H9 (cell line): ENCODE measurements around the gene PAFAH1B1. TPM values are rescaled to one million over a fixed set of nuclear protein-coding genes. Genes with fewer than 3 reads are reported as not detected.

Experiments used
- DNase-seq: peaks from one replicate; pipeline ENCODE4 v3.0.0-alpha.2; 2017
- H2AFZ ChIP-seq: one replicate; pipeline ENCODE4 v1.6.1; 2013; ENCODE audit warnings: mild to moderate bottlenecking, low read length, control low read depth, moderate library complexity
- H2AK5ac ChIP-seq: 2 replicates; pipeline ENCODE4 v1.6.1; 2013; ENCODE audit warnings: low read length, control low read depth, mixed read lengths; ENCODE audit not compliant: insufficient read length
- H2BK120ac ChIP-seq: one replicate; pipeline ENCODE4 v1.6.1; 2013; ENCODE audit warnings: low read depth, mild to moderate bottlenecking, low read length, control low read depth, inconsistent platforms; ENCODE audit not compliant: poor library complexity, severe bottlenecking
- H2BK12ac ChIP-seq: 2 replicates; pipeline ENCODE4 v1.6.1; 2013; ENCODE audit warnings: low read length, control low read depth, mixed read lengths, low read depth; ENCODE audit not compliant: insufficient read length
- H2BK15ac ChIP-seq: 2 replicates; pipeline ENCODE4 v1.6.1; 2013; ENCODE audit warnings: low read depth, low read length, control low read depth
- H2BK20ac ChIP-seq: one replicate; pipeline ENCODE4 v1.6.1; 2013; ENCODE audit warnings: low read depth, mild to moderate bottlenecking, low read length, control low read depth, inconsistent platforms; ENCODE audit not compliant: poor library complexity, severe bottlenecking
- H2BK5ac ChIP-seq: 2 replicates; pipeline ENCODE4 v1.6.1; 2013; ENCODE audit warnings: low read length, control low read depth, mixed read lengths; ENCODE audit not compliant: insufficient read length
- H3K14ac ChIP-seq: 2 replicates; pipeline ENCODE4 v1.6.1; 2013; ENCODE audit warnings: low read length, control low read depth; ENCODE audit not compliant: insufficient read depth
- H3K18ac ChIP-seq: 2 replicates; pipeline ENCODE4 v1.6.1; 2013; ENCODE audit warnings: low read depth, mild to moderate bottlenecking, mixed read lengths, low read length, control low read depth; ENCODE audit not compliant: insufficient read length
- H3K23ac ChIP-seq: 2 replicates; pipeline ENCODE4 v1.6.1; 2013; ENCODE audit warnings: low read length, control low read depth, mixed read lengths, low read depth; ENCODE audit not compliant: insufficient read length
- H3K23me2 ChIP-seq: 2 replicates; pipeline ENCODE4 v1.6.1; 2013; ENCODE audit warnings: low read depth, mild to moderate bottlenecking, mixed read lengths, low read length, control low read depth; ENCODE audit not compliant: insufficient read length, poor library complexity, severe bottlenecking
- H3K27ac ChIP-seq: 2 replicates; pipeline ENCODE4 v1.5.1; 2013; ENCODE audit warnings: low read length, control low read depth, mixed read lengths, low read depth; ENCODE audit not compliant: insufficient read length
- H3K27me3 ChIP-seq: 2 replicates; pipeline ENCODE4 v1.6.1; 2013; ENCODE audit warnings: low read length, control low read depth, inconsistent platforms; ENCODE audit not compliant: insufficient read depth
- H3K4ac ChIP-seq: 2 replicates; pipeline ENCODE4 v1.6.1; 2013; ENCODE audit warnings: low read depth, mild to moderate bottlenecking, control low read depth, inconsistent platforms, low read length, moderate library complexity
- H3K4me1 ChIP-seq: 2 replicates; pipeline ENCODE4 v1.6.1; 2013; ENCODE audit warnings: low read length, control low read depth, inconsistent platforms; ENCODE audit not compliant: insufficient read depth
- H3K4me2 ChIP-seq: 2 replicates; pipeline ENCODE4 v1.6.1; 2013; ENCODE audit warnings: low read length, control low read depth, mixed read lengths; ENCODE audit not compliant: insufficient read length, insufficient read depth
- H3K56ac ChIP-seq: 2 replicates; pipeline ENCODE4 v1.6.1; 2013; ENCODE audit warnings: low read depth, mild to moderate bottlenecking, mixed read lengths, low read length, control low read depth; ENCODE audit not compliant: insufficient read length
- H3K79me1 ChIP-seq: 2 replicates; pipeline ENCODE4 v1.6.1; 2013; ENCODE audit warnings: low read depth, mild to moderate bottlenecking, moderate library complexity, low read length, control low read depth, inconsistent platforms; ENCODE audit not compliant: insufficient read depth, poor library complexity, severe bottlenecking
- H3K79me2 ChIP-seq: 2 replicates; pipeline ENCODE4 v1.6.1; 2013; ENCODE audit warnings: low read length, control low read depth, inconsistent platforms; ENCODE audit not compliant: insufficient read depth
- H3K9ac ChIP-seq: 2 replicates; pipeline ENCODE4 v1.6.1; 2013; ENCODE audit warnings: low read length, control low read depth, mixed read lengths; ENCODE audit not compliant: insufficient read length; ENCODE audit errors: extremely low read depth
- H3K9me3 ChIP-seq: one replicate; pipeline ENCODE4 v1.6.1; 2013; ENCODE audit warnings: low read depth, low read length, inconsistent platforms; ENCODE audit not compliant: control insufficient read depth
- H3T11ph ChIP-seq: one replicate; pipeline ENCODE4 v1.6.1; 2013; ENCODE audit warnings: mild to moderate bottlenecking, low read length, control low read depth, inconsistent platforms
- H4K20me1 ChIP-seq: one replicate; pipeline ENCODE4 v1.6.1; 2013; ENCODE audit not compliant: control insufficient read depth, insufficient read length, insufficient read depth
- H4K5ac ChIP-seq: 2 replicates; pipeline ENCODE4 v1.6.1; 2013; ENCODE audit warnings: low read depth, mild to moderate bottlenecking, mixed read lengths, low read length, control low read depth; ENCODE audit not compliant: insufficient read length
- H4K8ac ChIP-seq: replicated peaks from 2 replicates; pipeline ENCODE4 v1.6.1; 2013; ENCODE audit warnings: low read length, control low read depth, mixed read lengths, low read depth; ENCODE audit not compliant: insufficient read length
- H4K91ac ChIP-seq: 2 replicates; pipeline ENCODE4 v1.6.1; 2013; ENCODE audit warnings: low read depth, mild to moderate bottlenecking, moderate library complexity, mixed read lengths, low read length, control low read depth; ENCODE audit not compliant: insufficient read length
- H3K27ac Mint-ChIP-seq, 3 experiments: 2 replicates in 2 of 3; 3 replicates in 1 of 3; pipeline ENCODE4 v1.8.0; 2020 to 2021; ENCODE audit warnings: mixed read lengths in 3 of 3, mild to moderate bottlenecking in 1 of 3, moderate library complexity in 1 of 3
- H3K27me3 Mint-ChIP-seq: 2 replicates; pipeline ENCODE4 v1.8.0; 2021; ENCODE audit warnings: low read depth, mild to moderate bottlenecking, moderate library complexity, mixed read lengths
- H3K36me3 Mint-ChIP-seq, 3 experiments: 2 replicates in 2 of 3; 3 replicates in 1 of 3; pipeline ENCODE4 v1.8.0; 2020 to 2021; ENCODE audit warnings: low read depth in 3 of 3, mixed read lengths in 3 of 3; ENCODE audit not compliant: insufficient read depth in 1 of 3
- H3K4me1 Mint-ChIP-seq, 2 experiments: 2 replicates each; pipeline ENCODE4 v1.8.0; 2020; ENCODE audit warnings: mixed read lengths in 2 of 2
- H3K4me3 Mint-ChIP-seq, 2 experiments: 2 replicates in 1 of 2; 3 replicates in 1 of 2; pipeline ENCODE4 v1.8.0; 2020 to 2021; ENCODE audit warnings: mild to moderate bottlenecking in 2 of 2, mixed read lengths in 2 of 2, moderate library complexity in 1 of 2
- H3K9me3 Mint-ChIP-seq, 2 experiments: 2 replicates in 1 of 2; 3 replicates in 1 of 2; pipeline ENCODE4 v1.8.0; 2020; ENCODE audit warnings: mild to moderate bottlenecking in 2 of 2, mixed read lengths in 2 of 2, moderate library complexity in 1 of 2
- WGBS: extraction: QIAGEN DNeasy Blood & Tissue Kit; methylation state at CpG from one replicate; pipeline ENCODE4 v1.1.7; 2013; ENCODE audit warnings: missing lambda C conversion rate, low lambda C conversion rate, mixed read lengths; ENCODE audit not compliant: insufficient read length; ENCODE audit errors: extremely low coverage; 5-methylcytosine and 5-hydroxymethylcytosine counted together
- total RNA-seq: library from RNA; stranded (reverse); gene quantifications from 2 replicates; pipeline ENCODE4 v1.2.1, GENCODE V29; 2021
- TF ChIP-seq, protein P1 (sequence below): fragments of 200-600 bp; sonication (generic); conservative IDR thresholded peaks from 3 replicates; pipeline ENCODE4 v1.8.0; 2021; ENCODE audit warnings: antibody characterized with exemption, mild to moderate bottlenecking

The PAFAH1B1 gene
- total RNA-seq, 1 experiment from 2014 or later, result 134 TPM

DNA sequence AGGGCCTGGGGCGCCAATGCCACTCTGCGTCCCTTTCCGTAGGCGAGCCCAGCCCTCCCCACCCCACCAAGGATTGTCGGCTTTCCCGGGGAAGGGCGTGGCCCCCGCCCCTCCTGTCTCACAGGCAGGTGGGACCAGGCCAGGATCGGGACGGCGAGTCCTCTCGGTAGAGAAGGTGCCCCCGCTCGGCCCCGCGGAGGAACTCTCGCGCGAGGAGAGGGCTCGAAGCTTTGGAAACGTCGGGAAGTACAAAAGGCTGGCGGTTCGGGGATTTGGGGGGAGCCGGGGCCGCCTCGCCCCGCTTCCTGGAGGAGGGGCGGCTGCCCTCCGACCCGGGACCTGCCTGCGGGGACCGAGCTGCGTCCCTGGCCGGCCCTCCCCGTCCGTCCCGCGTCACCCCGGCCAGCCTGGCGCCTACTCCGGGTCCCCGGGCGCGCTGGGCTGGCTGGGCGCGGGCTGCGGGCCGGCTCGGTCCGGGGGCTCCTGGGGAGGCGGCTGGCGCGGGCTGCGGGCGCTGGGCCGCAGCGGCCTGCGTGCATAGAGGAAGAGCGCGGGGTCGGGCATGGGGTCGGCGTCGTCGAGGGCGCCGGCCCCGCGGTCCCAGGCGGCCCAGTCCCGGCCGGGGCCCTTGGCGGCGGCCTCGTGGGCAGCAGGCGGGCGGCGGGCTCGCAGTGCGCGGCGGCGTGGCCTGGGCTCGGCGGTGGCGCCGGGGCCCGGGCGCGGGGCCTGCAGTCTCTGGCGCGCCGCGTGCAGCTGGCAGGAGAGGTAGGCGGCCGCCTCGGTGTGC, 130.7 kb downstream of the PAFAH1B1 start:
- Mint-ChIP-seq H3K4me3 (peak overlapping the region; percentile 73 to 77; a peak in 4 of 5 replicates), H3K9me3 (no peaks in the 10 kb centered on the region), H3K4me1 (peaks cover 13 to 45% of the 10 kb centered on the region in 2 experiments), H3K27me3 (peaks cover 9% of the 10 kb centered on the region), H3K27ac (0 out of 7 replicates have a peak overlapping the region, but pooled peaks of 1 of the 3 experiments have one; percentile 79), H3K36me3 (peaks cover 2 to 14% (median 9%) of the 10 kb centered on the region in 3 experiments; a peak in 5 of 7 replicates)
- Histone ChIP-seq H3K27me3 (no peaks in the 10 kb centered on the region), H4K20me1 (no peaks in the 10 kb centered on the region), H2BK12ac (no peak overlapping the region), H2BK15ac (no peak overlapping the region), H3K4me1 (peaks cover 6% of the 10 kb centered on the region; the same call in 1 of the 2 replicates), H3K23me2 (peaks cover 3% of the 10 kb centered on the region), H3K9me3 (no peaks in the 10 kb centered on the region), H3K23ac (no peak overlapping the region), H2AFZ (no peak overlapping the region), H2BK5ac (no peak overlapping the region), H3K9ac (no peak overlapping the region), H3K18ac (peak overlapping the region; percentile 15), H3K56ac (no peak overlapping the region), H4K91ac (no peak overlapping the region), H2AK5ac (no peak overlapping the region), H3K79me2 (no peaks in the 10 kb centered on the region), H2BK20ac (no peak overlapping the region), H3K79me1 (no peaks in the 10 kb centered on the region), H3K4me2 (peak overlapping the region; percentile 72), H3T11ph (no peak overlapping the region), H2BK120ac (no peak overlapping the region), H3K14ac (peak overlapping the region; percentile 81), H4K8ac (no peak overlapping the region), H4K5ac (no peak overlapping the region), H3K27ac (no peak overlapping the region), H3K4ac (no peak overlapping the region)
- TF ChIP-seq, protein P1, sequence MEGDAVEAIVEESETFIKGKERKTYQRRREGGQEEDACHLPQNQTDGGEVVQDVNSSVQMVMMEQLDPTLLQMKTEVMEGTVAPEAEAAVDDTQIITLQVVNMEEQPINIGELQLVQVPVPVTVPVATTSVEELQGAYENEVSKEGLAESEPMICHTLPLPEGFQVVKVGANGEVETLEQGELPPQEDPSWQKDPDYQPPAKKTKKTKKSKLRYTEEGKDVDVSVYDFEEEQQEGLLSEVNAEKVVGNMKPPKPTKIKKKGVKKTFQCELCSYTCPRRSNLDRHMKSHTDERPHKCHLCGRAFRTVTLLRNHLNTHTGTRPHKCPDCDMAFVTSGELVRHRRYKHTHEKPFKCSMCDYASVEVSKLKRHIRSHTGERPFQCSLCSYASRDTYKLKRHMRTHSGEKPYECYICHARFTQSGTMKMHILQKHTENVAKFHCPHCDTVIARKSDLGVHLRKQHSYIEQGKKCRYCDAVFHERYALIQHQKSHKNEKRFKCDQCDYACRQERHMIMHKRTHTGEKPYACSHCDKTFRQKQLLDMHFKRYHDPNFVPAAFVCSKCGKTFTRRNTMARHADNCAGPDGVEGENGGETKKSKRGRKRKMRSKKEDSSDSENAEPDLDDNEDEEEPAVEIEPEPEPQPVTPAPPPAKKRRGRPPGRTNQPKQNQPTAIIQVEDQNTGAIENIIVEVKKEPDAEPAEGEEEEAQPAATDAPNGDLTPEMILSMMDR, result no peak
- WGBS, result no CpG with 5 or more reads among the region's 98 CpGs
- DNase-seq, result peak; percentile 92
